HepG2 (cell line): ENCODE data around the gene ARIH1. TPM values are rescaled to one million over a fixed set of nuclear protein-coding genes. Genes with fewer than 3 reads are reported as not detected.
A peak's percentile ranks its signal among the peaks of the same experiment; 100 is the strongest.

ENCODE experiments used
- CBX5 ChIP-seq: sonication (generic); formaldehyde crosslinking; IDR thresholded peaks from 2 replicates; pipeline ENCODE4 v1.4.0; 2020; ENCODE audit warnings: missing genetic modification reagents, borderline replicate concordance
- CENPBD1 ChIP-seq: sonication (generic); formaldehyde crosslinking; IDR thresholded peaks from 2 replicates; pipeline ENCODE4 v1.8.0; 2022; ENCODE audit warnings: missing genetic modification reagents, low read depth, mild to moderate bottlenecking, borderline replicate concordance
- CREB1 ChIP-seq, 2 experiments: fragments of 450-650 bp in 1 of 2; IDR thresholded peaks; 2 replicates each; pipeline ENCODE4 v1.6.1; 2016 to 2017; ENCODE audit warnings: control low read depth in 1 of 2, mild to moderate bottlenecking in 1 of 2, missing compliant biosample characterization in 1 of 2, missing genetic modification characterization in 1 of 2
- E2F1 ChIP-seq: sonication (generic); formaldehyde crosslinking; IDR thresholded peaks from 2 replicates; pipeline ENCODE4 v1.5.0; 2020; ENCODE audit warnings: missing genetic modification reagents
- EHMT2 ChIP-seq: fragments of 200-600 bp; sonication (generic); IDR thresholded peaks from 2 replicates; pipeline ENCODE4 v1.7.0; 2017; ENCODE audit warnings: antibody characterized with exemption, low read depth, low read length, borderline replicate concordance
- GMEB1 ChIP-seq: sonication (generic); formaldehyde crosslinking; IDR thresholded peaks from 2 replicates; pipeline ENCODE4 v1.5.1; 2020; ENCODE audit warnings: missing genetic modification reagents, mild to moderate bottlenecking, borderline replicate concordance
- GPN1 ChIP-seq: sonication (generic); formaldehyde crosslinking; IDR thresholded peaks from 2 replicates; pipeline ENCODE4 v1.5.1; 2020; ENCODE audit warnings: missing genetic modification reagents, borderline replicate concordance
- HNRNPL ChIP-seq: fragments of 200-400 bp; formaldehyde crosslinking; IDR thresholded peaks from 2 replicates; pipeline ENCODE4 v1.6.1; 2017; ENCODE audit warnings: mild to moderate bottlenecking, low read depth, low read length
- KIAA2018 ChIP-seq: sonication (generic); formaldehyde crosslinking; IDR thresholded peaks from 2 replicates; pipeline ENCODE4 v1.5.0; 2020; ENCODE audit warnings: mild to moderate bottlenecking, missing genetic modification reagents, borderline replicate concordance
- MTA1 ChIP-seq: sonication (generic); formaldehyde crosslinking; IDR thresholded peaks from 2 replicates; pipeline ENCODE4 v1.4.0; 2020; ENCODE audit warnings: missing genetic modification reagents, mild to moderate bottlenecking, borderline replicate concordance
- POLR2A ChIP-seq, 2 experiments: IDR thresholded peaks; 2 replicates each; pipeline ENCODE4 v1.6.1; 2011; ENCODE audit warnings: low read depth in 2 of 2, low read length in 2 of 2, mild to moderate bottlenecking in 1 of 2, moderate library complexity in 1 of 2; ENCODE audit not compliant: insufficient read depth in 1 of 2
- REL ChIP-seq: sonication (generic); formaldehyde crosslinking; conservative IDR thresholded peaks from 2 replicates; pipeline ENCODE4 v1.8.0; 2022; ENCODE audit warnings: mild to moderate bottlenecking, missing genetic modification reagents, moderate library complexity
- SRY ChIP-seq: sonication (generic); formaldehyde crosslinking; IDR thresholded peaks from 2 replicates; pipeline ENCODE4 v1.8.0; 2022; ENCODE audit warnings: mild to moderate bottlenecking, missing genetic modification reagents
- TEAD3 ChIP-seq: optimal IDR thresholded peaks from 2 replicates; pipeline ENCODE3; 2016; ENCODE audit warnings: borderline replicate concordance
- ZNF432 ChIP-seq: sonication (generic); formaldehyde crosslinking; IDR thresholded peaks from 2 replicates; pipeline ENCODE4 v1.5.0; 2020; ENCODE audit warnings: missing genetic modification reagents, mild to moderate bottlenecking, borderline replicate concordance
- ZNF678 ChIP-seq: sonication (generic); formaldehyde crosslinking; IDR thresholded peaks from 2 replicates; pipeline ENCODE4 v1.4.0; 2020; ENCODE audit warnings: mild to moderate bottlenecking, missing genetic modification reagents
- polyA plus RNA-seq, 8 experiments: library from polyadenylated mRNA; depleted of rRNA in 3 of 8; stranded (reverse) in 7 of 8; unstranded in 1 of 8; fragments of >200 nt; fragmentation: Illumina TruSeq in 4 of 8; extraction: Trizol in 4 of 8; gene quantifications; 2 replicates each; pipeline versions ENCODE4 v1.2.1 to v1.2.3, GENCODE V29; 2011 to 2016; ENCODE audit warnings: low read depth in 4 of 8, missing spikeins in 1 of 8, mixed read lengths in 1 of 8; ENCODE audit not compliant: insufficient read depth in 1 of 8
- total RNA-seq, 5 experiments: library from RNA; depleted of rRNA; stranded (reverse); fragments of >200 nt; fragmentation: Illumina TruSeq; extraction: Trizol; gene quantifications; 2 replicates each; pipeline ENCODE4 v1.2.3, GENCODE V29; 2016; ENCODE audit warnings: low read depth in 1 of 5

The ARIH1 gene
- total and polyA plus RNA-seq, 2 of the 13 experiments (the other 11 are each of a cell fraction or from before 2014, with no cell fraction given) = 38.8 to 59.8 TPM

- TF ChIP-seq KIAA2018 (CRISPR knock-in tag) = no peak
- TF ChIP-seq GPN1 (CRISPR knock-in tag) = no peak
- peak; percentile 88 to 94 for TF ChIP-seq POLR2A (IDR thresholded peaks at IDR 0.05; ENCODE audit: insufficient read depth in 1 of 2, low read depth in 2 of 2, low read length in 2 of 2)
- TF ChIP-seq HNRNPL = 0 out of 2 replicates have a peak, but pooled peaks have one; percentile 24
- peak; percentile 88; the same call in 1 of the 2 replicates for TF ChIP-seq CBX5
- TF ChIP-seq E2F1 (CRISPR knock-in tag) = peak; percentile 89
- TF ChIP-seq ZNF432 (CRISPR knock-in tag) = 0 out of 2 replicates have a peak, but pooled peaks have one; percentile 74
- TF ChIP-seq ZNF678 (CRISPR knock-in tag) = no peak
- TF ChIP-seq CREB1 (IDR thresholded peaks at IDR 0.05) = peak; percentile 97
- TF ChIP-seq CREB1 (CRISPR knock-in tag; IDR thresholded peaks at IDR 0.05) = peak; percentile 92
- peak; percentile 42 for TF ChIP-seq TEAD3 (CRISPR knock-in tag)
- TF ChIP-seq GMEB1 (CRISPR knock-in tag) = peak; percentile 99
- peak; percentile 66; the same call in 1 of the 2 replicates for TF ChIP-seq REL (CRISPR knock-in tag)
- no peak for TF ChIP-seq EHMT2
- no peak; the same call in 1 of the 2 replicates for TF ChIP-seq CENPBD1 (CRISPR knock-in tag)
- peak; percentile 38; the same call in 1 of the 2 replicates for TF ChIP-seq MTA1 (CRISPR knock-in tag)
- peak; percentile 23; the same call in 1 of the 2 replicates for TF ChIP-seq SRY
Observed at GRCh38 chr15:72473614-72474465, at the start of gene ARIH1 (continued).
